GM20431 (cell line): ENCODE data around the gene ZNF117.

Experiments used
- in situ Hi-C: fragments of 300-500 bp; cut with MseI, MboI; formaldehyde crosslinking; loops from one replicate; pipeline ENCODE4 v1.15.0; 2020; ENCODE audit warnings: low sequenced_read_pairs; ENCODE audit not compliant: unreplicated experiment

ZNF117 gene

GRCh38 chr7:64928252-64929187, 62.3 kb downstream of the ZNF117 start:
- in situ Hi-C loops, result loop anchor here (25.0 kb wide), 1 partner anchor 309 kb away; no protein-coding TSS in a partner anchor
